ENCODE data around the gene SND1.

DNA sequence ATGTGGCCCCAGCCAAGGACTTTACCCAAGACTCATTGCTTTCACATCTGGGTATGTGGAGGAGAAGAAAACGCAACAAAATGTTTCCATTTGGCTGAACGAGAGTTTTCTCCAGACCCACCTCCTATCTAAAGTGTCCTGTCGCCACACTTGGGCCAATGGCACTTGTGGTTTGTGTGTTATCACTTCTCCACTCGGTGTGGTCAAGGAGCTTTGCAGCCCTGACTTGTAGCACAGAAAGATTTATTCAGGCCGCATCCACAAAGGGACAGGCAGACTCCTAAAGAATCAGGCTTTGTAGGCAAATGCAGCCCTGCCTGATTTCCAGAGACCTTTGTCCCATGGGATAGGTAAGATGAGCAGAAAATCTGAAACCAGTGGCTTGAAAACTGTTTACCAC, 392.1 kb downstream of the SND1 start:
- TF ChIP-seq, protein P1, sequence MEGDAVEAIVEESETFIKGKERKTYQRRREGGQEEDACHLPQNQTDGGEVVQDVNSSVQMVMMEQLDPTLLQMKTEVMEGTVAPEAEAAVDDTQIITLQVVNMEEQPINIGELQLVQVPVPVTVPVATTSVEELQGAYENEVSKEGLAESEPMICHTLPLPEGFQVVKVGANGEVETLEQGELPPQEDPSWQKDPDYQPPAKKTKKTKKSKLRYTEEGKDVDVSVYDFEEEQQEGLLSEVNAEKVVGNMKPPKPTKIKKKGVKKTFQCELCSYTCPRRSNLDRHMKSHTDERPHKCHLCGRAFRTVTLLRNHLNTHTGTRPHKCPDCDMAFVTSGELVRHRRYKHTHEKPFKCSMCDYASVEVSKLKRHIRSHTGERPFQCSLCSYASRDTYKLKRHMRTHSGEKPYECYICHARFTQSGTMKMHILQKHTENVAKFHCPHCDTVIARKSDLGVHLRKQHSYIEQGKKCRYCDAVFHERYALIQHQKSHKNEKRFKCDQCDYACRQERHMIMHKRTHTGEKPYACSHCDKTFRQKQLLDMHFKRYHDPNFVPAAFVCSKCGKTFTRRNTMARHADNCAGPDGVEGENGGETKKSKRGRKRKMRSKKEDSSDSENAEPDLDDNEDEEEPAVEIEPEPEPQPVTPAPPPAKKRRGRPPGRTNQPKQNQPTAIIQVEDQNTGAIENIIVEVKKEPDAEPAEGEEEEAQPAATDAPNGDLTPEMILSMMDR (conservative IDR thresholded peaks at IDR 0.05 in 1 of 2, IDR thresholded peaks at IDR 0.05 in 1 of 2; ENCODE audit: low read depth in 1 of 2, low read length in 2 of 2), result no peak
- no peak for TF ChIP-seq EZH2 (IDR thresholded peaks at IDR 0.05; ENCODE audit: low read length, missing control alignments)
